Measurements from ENCODE around the gene THBS4. TPM values are rescaled to one million over a fixed set of nuclear protein-coding genes. Genes with fewer than 3 reads are reported as not detected.

THBS4 gene
- total RNA-seq, 1 experiment from 2014 or later, result 11.8 TPM

DNA sequence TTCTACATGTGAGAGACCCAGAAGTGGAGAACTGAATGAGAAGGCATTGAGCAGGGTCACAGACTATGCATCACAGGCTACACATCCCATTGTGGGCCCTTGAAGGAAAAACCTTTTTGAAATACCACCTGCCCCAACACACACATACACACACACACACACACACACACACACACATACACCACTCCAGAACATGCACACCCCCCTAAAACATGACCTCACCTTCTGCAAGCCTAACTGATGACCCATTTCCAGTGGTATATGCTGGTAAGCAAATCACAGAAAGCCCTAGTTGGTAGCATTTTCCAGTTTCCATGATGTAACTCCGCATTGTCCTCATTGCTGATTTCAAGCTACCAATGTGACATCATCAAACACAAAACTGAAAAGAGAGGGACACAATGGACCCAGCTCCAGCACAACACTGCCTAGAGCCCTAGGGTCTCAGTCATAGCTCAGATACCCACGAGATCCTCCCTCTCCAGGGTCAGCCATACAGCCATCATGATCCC, 36.4 kb downstream of the THBS4 start:
- peaks cover 6% of the 10 kb centered on the region; the same call in 1 of the 2 replicates for H3K4me1 Mint-ChIP-seq
- DNase-seq (ENCODE audit: low spot score) (no peak), ATAC-seq (no peak)
- no peak overlapping the region for H3K4me3 Mint-ChIP-seq
- no peaks in the 10 kb centered on the region for H3K36me3 Mint-ChIP-seq
- no peak for TF ChIP-seq MYBL2 (CRISPR knock-in tag; IDR thresholded peaks at IDR 0.05)
- no peak for TF ChIP-seq GABPB1 (CRISPR knock-in tag; IDR thresholded peaks at IDR 0.05)
- TF ChIP-seq JUN (CRISPR knock-in tag; IDR thresholded peaks at IDR 0.05), result no peak
- TF ChIP-seq EMX1 (CRISPR knock-in tag; IDR thresholded peaks at IDR 0.05), result no peak
- TF ChIP-seq NR3C1 (CRISPR knock-in tag; conservative IDR thresholded peaks at IDR 0.05; ENCODE audit: low read depth), result no peak
- no peak for TF ChIP-seq TEAD1 (CRISPR knock-in tag; IDR thresholded peaks at IDR 0.05)
- TF ChIP-seq NFYB (CRISPR knock-in tag; conservative IDR thresholded peaks at IDR 0.05; ENCODE audit: low read depth), result no peak
- TF ChIP-seq, protein P1, sequence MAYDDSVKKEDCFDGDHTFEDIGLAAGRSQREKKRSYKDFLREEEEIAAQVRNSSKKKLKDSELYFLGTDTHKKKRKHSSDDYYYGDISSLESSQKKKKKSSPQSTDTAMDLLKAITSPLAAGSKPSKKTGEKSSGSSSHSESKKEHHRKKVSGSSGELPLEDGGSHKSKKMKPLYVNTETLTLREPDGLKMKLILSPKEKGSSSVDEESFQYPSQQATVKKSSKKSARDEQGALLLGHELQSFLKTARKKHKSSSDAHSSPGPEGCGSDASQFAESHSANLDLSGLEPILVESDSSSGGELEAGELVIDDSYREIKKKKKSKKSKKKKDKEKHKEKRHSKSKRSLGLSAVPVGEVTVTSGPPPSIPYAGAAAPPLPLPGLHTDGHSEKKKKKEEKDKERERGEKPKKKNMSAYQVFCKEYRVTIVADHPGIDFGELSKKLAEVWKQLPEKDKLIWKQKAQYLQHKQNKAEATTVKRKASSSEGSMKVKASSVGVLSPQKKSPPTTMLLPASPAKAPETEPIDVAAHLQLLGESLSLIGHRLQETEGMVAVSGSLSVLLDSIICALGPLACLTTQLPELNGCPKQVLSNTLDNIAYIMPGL (CRISPR knock-in tag; IDR thresholded peaks at IDR 0.05), result no peak
- TF ChIP-seq IRF2 (CRISPR knock-in tag; IDR thresholded peaks at IDR 0.05; ENCODE audit: borderline replicate concordance, low read depth), result no peak
- TF ChIP-seq, protein P2, sequence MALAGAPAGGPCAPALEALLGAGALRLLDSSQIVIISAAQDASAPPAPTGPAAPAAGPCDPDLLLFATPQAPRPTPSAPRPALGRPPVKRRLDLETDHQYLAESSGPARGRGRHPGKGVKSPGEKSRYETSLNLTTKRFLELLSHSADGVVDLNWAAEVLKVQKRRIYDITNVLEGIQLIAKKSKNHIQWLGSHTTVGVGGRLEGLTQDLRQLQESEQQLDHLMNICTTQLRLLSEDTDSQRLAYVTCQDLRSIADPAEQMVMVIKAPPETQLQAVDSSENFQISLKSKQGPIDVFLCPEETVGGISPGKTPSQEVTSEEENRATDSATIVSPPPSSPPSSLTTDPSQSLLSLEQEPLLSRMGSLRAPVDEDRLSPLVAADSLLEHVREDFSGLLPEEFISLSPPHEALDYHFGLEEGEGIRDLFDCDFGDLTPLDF (CRISPR knock-in tag; IDR thresholded peaks at IDR 0.05), result no peak
- TF ChIP-seq TCF7 (CRISPR knock-in tag; IDR thresholded peaks at IDR 0.05; ENCODE audit: low read depth), result no peak
- TF ChIP-seq ZNF121 (CRISPR knock-in tag; IDR thresholded peaks at IDR 0.05), result no peak
- TF ChIP-seq, protein P3, sequence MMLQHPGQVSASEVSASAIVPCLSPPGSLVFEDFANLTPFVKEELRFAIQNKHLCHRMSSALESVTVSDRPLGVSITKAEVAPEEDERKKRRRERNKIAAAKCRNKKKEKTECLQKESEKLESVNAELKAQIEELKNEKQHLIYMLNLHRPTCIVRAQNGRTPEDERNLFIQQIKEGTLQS (CRISPR knock-in tag; conservative IDR thresholded peaks at IDR 0.05), result no peak
- TF ChIP-seq, protein P4, sequence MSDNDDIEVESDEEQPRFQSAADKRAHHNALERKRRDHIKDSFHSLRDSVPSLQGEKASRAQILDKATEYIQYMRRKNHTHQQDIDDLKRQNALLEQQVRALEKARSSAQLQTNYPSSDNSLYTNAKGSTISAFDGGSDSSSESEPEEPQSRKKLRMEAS (CRISPR knock-in tag; IDR thresholded peaks at IDR 0.05), result no peak
- no peak for TF ChIP-seq TEAD4 (CRISPR knock-in tag; IDR thresholded peaks at IDR 0.05)
- TF ChIP-seq JAZF1 (CRISPR knock-in tag; IDR thresholded peaks at IDR 0.05), result no peak
- TF ChIP-seq, protein P5, sequence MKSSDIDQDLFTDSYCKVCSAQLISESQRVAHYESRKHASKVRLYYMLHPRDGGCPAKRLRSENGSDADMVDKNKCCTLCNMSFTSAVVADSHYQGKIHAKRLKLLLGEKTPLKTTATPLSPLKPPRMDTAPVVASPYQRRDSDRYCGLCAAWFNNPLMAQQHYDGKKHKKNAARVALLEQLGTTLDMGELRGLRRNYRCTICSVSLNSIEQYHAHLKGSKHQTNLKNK (CRISPR knock-in tag; IDR thresholded peaks at IDR 0.05), result no peak
- TF ChIP-seq, protein P6, sequence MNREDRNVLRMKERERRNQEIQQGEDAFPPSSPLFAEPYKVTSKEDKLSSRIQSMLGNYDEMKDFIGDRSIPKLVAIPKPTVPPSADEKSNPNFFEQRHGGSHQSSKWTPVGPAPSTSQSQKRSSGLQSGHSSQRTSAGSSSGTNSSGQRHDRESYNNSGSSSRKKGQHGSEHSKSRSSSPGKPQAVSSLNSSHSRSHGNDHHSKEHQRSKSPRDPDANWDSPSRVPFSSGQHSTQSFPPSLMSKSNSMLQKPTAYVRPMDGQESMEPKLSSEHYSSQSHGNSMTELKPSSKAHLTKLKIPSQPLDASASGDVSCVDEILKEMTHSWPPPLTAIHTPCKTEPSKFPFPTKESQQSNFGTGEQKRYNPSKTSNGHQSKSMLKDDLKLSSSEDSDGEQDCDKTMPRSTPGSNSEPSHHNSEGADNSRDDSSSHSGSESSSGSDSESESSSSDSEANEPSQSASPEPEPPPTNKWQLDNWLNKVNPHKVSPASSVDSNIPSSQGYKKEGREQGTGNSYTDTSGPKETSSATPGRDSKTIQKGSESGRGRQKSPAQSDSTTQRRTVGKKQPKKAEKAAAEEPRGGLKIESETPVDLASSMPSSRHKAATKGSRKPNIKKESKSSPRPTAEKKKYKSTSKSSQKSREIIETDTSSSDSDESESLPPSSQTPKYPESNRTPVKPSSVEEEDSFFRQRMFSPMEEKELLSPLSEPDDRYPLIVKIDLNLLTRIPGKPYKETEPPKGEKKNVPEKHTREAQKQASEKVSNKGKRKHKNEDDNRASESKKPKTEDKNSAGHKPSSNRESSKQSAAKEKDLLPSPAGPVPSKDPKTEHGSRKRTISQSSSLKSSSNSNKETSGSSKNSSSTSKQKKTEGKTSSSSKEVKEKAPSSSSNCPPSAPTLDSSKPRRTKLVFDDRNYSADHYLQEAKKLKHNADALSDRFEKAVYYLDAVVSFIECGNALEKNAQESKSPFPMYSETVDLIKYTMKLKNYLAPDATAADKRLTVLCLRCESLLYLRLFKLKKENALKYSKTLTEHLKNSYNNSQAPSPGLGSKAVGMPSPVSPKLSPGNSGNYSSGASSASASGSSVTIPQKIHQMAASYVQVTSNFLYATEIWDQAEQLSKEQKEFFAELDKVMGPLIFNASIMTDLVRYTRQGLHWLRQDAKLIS (CRISPR knock-in tag; IDR thresholded peaks at IDR 0.05; ENCODE audit: borderline replicate concordance), result no peak
- TF ChIP-seq, protein P7, sequence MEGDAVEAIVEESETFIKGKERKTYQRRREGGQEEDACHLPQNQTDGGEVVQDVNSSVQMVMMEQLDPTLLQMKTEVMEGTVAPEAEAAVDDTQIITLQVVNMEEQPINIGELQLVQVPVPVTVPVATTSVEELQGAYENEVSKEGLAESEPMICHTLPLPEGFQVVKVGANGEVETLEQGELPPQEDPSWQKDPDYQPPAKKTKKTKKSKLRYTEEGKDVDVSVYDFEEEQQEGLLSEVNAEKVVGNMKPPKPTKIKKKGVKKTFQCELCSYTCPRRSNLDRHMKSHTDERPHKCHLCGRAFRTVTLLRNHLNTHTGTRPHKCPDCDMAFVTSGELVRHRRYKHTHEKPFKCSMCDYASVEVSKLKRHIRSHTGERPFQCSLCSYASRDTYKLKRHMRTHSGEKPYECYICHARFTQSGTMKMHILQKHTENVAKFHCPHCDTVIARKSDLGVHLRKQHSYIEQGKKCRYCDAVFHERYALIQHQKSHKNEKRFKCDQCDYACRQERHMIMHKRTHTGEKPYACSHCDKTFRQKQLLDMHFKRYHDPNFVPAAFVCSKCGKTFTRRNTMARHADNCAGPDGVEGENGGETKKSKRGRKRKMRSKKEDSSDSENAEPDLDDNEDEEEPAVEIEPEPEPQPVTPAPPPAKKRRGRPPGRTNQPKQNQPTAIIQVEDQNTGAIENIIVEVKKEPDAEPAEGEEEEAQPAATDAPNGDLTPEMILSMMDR (IDR thresholded peaks at IDR 0.05), result no peak
- H3K27me3 Mint-ChIP-seq (ENCODE audit: low read depth), result no peaks in the 10 kb centered on the region
- no peak overlapping the region for H3K27ac Mint-ChIP-seq
- no peaks in the 10 kb centered on the region for H3K9me3 Mint-ChIP-seq
- ChIA-PET CTCF (no interaction called here), POLR2A (no interaction called here)
